NCI-H146 (cell line): Measurements from ENCODE around the gene CAD.

Experiments used
- DNase-seq: peaks from one replicate; lab custom pipeline; 2025; lab: John Stamatoyannopoulos, UW

The CAD gene

DNA sequence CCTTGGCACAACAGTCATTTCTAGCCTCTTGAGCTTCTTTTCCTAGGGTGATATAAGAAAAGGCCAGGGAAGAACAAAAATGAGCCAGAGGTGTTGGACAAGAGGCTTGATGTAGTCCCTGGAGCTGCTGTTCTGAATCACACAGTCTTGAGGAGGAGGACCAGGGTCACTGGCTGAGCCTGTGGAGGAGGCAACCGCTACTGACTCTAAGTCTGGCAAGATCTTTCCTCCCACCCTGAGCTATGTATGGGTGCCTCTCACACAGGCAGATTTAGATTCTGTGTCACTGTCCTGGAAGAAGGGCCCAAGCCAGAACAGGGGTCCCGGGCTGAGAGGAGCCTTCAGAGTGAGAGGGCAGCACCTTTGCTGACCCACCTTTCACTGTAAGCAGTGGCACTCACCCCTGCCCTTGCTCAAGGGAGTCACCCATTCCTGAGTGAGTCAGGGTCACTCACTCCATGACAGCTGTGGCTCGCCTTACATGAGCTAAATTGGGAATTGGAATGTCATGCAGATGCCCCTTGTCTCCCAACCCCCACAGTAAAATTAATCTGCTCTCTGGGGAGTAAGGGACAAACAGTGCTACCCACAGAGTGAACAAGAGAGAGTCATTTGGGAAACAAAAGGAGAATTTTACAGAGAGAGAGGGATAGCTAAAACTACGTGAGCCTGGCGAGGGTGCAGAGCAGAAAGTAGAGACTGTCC, 64.8 kb downstream of the CAD start, which contains the start of gene TRIM54:
Gene TRIM54, plus strand, starts transcription at position 575 of the 705 bp plus-strand sequence. CDS start 303 bp downstream, outside the sequence.
- DNase-seq, result no peak

- no peak for DNase-seq
Observed at GRCh38 chr2:27282892-27283291, 65.7 kb downstream of the CAD start.

DNA sequence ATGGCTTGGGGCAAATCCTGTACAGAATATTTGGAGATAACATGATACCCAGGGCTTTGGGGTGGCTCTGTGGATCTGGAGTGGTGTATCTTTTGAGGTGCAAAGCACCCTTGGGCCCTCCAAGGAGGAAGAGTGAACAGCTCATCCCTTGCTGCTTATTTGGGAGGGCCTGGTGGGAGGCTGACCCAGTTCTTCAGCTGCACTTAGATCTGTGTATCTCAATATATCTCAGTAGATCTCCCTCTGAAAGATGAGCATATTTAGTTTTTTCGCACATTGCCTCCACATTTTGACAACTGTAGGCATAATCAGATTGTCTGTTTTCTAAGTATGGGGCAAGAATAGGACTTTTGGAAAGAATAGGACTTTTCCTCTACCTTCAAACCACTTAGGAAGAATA, 67.8 kb downstream of the CAD start:
- DNase-seq, result no peak

DNA sequence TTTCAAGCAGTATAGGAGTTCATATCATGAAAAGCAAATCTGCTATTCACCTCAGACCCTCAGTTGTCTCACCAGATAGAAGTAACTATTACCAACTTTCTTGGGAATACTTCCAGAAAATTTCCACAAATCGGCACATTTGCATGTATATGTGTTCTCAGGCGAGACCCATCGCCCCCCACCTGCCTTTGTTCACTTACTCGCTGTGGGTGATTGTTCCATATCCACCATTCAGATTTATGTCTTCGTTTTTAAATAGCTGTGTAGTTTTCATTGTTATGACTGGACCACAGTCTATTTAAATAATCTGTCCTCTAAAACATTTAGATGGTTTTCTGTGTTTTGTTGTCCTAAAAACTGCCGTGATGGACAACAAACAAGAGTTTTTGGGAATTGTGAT, 68.3 kb downstream of the CAD start:
- DNase-seq, result no peak

DNA sequence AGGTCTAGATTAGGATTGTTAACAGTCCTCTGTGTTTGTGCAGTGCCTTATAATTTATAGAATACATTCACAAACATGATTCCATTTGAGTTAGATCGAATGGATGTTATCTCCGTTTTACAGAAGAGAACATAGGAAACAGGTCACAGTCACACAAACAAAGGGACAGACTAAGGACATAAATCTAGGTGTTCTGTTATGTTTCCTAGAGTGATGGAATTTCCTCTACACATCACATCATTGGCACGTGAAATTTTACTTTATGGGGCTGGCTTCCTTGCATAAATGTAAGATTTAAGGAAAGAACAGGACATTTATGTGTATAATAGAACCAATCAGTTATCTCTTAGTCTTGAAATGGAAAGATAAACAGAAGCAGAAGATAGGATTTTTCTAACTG, 71.4 kb downstream of the CAD start:
- no peak for DNase-seq

GRCh38 chr2:27290549-27290948, 73.4 kb downstream of the CAD start:
- DNase-seq, result no peak

- no peak for DNase-seq
Observed at GRCh38 chr2:27291865-27292264, 74.7 kb downstream of the CAD start.
